Tibial nerve (tissue), 4 donors: ENCODE data around the gene SLC35F6. TPM values are rescaled to one million over a fixed set of nuclear protein-coding genes. Genes with fewer than 3 reads are reported as not detected.
A peak's percentile ranks its signal among the peaks of the same experiment; 100 is the strongest.

Experiments used
- DNase-seq, 2 donors: peaks; one replicate each; pipeline ENCODE4 v3.0.0-alpha.2; 2019; ENCODE audit warnings: low spot score in 2 of 2
- H3K27ac ChIP-seq, 4 donors: fragments of 200-600 bp; sonication (generic) in 3 of 4; one replicate each; pipeline ENCODE4 v1.5.1; 2017 to 2019; ENCODE audit warnings: mild to moderate bottlenecking in 1 of 4
- H3K27me3 ChIP-seq, 2 donors: fragments of 200-600 bp; sonication (generic) in 1 of 2; one replicate each; pipeline versions ENCODE4 v1.5.1 to v1.6.0; 2017 to 2019
- H3K36me3 ChIP-seq, 3 donors: fragments of 200-600 bp; sonication (generic); one replicate each; pipeline ENCODE4 v1.5.1; 2018 to 2019
- H3K4me1 ChIP-seq, 4 donors: fragments of 200-600 bp; sonication (generic) in 3 of 4; one replicate each; pipeline ENCODE4 v1.5.1; 2017 to 2019
- H3K4me3 ChIP-seq, 4 donors: fragments of 200-600 bp; sonication (generic) in 3 of 4; one replicate each; pipeline ENCODE4 v1.5.1; 2017 to 2019; ENCODE audit warnings: mild to moderate bottlenecking in 1 of 4, moderate library complexity in 1 of 4
- H3K9me3 ChIP-seq, 4 donors: fragments of 200-600 bp; sonication (generic) in 3 of 4; one replicate each; pipeline ENCODE4 v1.5.1; 2017 to 2019
- CTCF ChIP-seq, 5 experiments: fragments of 200-600 bp in 3 of 5; fragments of 450-650 bp in 2 of 5; sonication (generic) in 3 of 5; IDR thresholded peaks; one replicate each; pipeline ENCODE4 v1.5.1; 2016 to 2019; ENCODE audit warnings: antibody characterized with exemption in 5 of 5, mild to moderate bottlenecking in 3 of 5, moderate library complexity in 2 of 5
- EP300 ChIP-seq, 2 donors: sonication (generic); formaldehyde crosslinking; IDR thresholded peaks; one replicate each; pipeline ENCODE4 v1.6.1; 2017; ENCODE audit warnings: antibody characterized with exemption in 2 of 2, mild to moderate bottlenecking in 1 of 2
- POLR2A ChIP-seq, 2 donors: fragments of 450-650 bp; IDR thresholded peaks; one replicate each; pipeline ENCODE4 v1.6.1; 2017; ENCODE audit warnings: antibody characterized with exemption in 2 of 2, mild to moderate bottlenecking in 2 of 2, moderate library complexity in 2 of 2
- WGBS, 2 donors: methylation state at CpG; one replicate each; pipeline ENCODE4 v1.1.5; 2018; 5-methylcytosine and 5-hydroxymethylcytosine counted together
- total RNA-seq, 4 donors: library from RNA; depleted of rRNA; stranded (reverse); fragments of >200 nt; gene quantifications; one replicate each; pipeline ENCODE4 v1.1.0, GENCODE V29; 2016

SLC35F6 gene
- total RNA-seq, 4 donors from 2014 or later = 30.1 to 51.6 (median 43.3) TPM

GRCh38 chr2:26722911-26723310 is 41.2 kb upstream of the SLC35F6 start:
- Histone ChIP-seq H3K9me3 (no peaks in the 10 kb centered on the region), H3K27me3 (peaks cover 0 to 7% of the 10 kb centered on the region in 2 donors), H3K4me3 (no peak overlapping the region), H3K36me3 (no peaks in the 10 kb centered on the region), H3K27ac (peak overlapping the region in 3 of 4 donors; percentile 23 to 77 (median 74)), H3K4me1 (peaks cover 0 to 45% (median 31%) of the 10 kb centered on the region in 4 donors)
- WGBS, 2 donors = 82 to 96% methylated on average over 1 of the region's 1 CpG
- no peak for TF ChIP-seq CTCF (IDR thresholded peaks at IDR 0.05)
- no peak for TF ChIP-seq EP300 (IDR thresholded peaks at IDR 0.05)
- TF ChIP-seq POLR2A (IDR thresholded peaks at IDR 0.05) = no peak
- DNase-seq = no peak

DNA sequence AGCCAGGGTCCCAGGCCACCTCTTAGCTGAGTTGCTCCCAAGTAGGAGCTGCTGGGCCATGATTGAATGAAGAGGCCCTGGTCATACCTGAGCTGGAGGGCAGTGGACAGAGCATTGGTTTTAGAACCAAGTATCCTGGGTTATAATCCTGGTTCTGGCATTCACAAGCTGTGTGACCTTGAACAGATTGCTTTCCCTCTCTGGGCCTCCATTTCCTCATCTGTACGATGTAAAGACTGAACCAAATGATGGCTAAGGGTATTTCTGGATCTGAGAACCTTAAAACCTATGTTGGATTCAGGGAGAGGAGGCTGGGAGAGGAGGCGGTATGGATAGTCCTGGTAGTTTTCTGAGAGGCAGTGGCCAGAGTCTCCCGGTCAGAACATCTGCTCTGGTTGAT is 40.6 kb upstream of the SLC35F6 start:
- Histone ChIP-seq H3K4me3 (no peak overlapping the region), H3K9me3 (no peaks in the 10 kb centered on the region), H3K27ac (peak overlapping the region in 3 of 4 donors; percentile 23 to 77 (median 74)), H3K4me1 (peaks cover 0 to 45% (median 31%) of the 10 kb centered on the region in 4 donors), H3K27me3 (peaks cover 0 to 10% of the 10 kb centered on the region in 2 donors), H3K36me3 (no peaks in the 10 kb centered on the region)
- 86 to 89% methylated on average over 3 of the region's 3 CpGs for WGBS, 2 donors
- TF ChIP-seq POLR2A (IDR thresholded peaks at IDR 0.05) (no peak), CTCF (IDR thresholded peaks at IDR 0.05) (no peak), EP300 (IDR thresholded peaks at IDR 0.05) (no peak)
- no peak for DNase-seq

DNA sequence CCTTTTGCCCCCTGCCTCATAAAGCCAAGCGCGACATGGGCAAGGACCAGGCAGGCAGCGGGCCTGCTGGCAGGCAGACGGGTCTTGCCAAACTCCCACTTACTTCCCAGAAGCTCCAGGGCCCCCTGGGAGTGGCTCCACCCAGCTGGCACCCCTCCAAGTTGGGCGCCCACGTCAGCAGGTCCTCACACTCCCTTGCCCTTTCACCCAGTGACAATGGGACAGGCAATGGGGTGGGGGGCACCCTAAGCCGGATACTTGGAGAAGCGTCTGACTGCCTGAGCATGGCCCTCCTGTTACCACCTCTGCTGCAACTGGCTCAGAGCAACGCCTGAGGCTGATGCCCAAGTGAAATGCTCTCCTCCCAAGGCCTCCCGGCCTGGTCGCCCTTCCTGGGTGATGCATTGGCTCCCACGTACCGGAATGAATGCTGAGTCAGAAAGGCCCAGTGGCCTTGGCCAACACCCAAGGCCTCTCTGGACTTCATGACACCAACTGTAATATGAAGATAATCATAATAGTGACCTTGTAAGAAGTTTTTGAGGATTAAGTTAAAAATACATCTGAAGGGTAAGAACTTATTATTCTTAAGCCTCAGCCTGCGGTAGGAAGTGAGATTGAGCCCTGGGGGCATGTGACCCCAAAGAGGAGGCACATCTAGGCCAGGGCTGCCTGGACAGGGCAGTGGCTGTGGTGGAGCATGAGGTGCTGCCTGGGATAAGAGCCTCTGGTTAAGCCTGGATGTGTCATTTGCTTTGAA is 39.9 kb upstream of the SLC35F6 start:
- Histone ChIP-seq H3K9me3 (no peaks in the 10 kb centered on the region), H3K4me1 (peaks cover 0 to 45% (median 31%) of the 10 kb centered on the region in 4 donors), H3K27me3 (peaks cover 0 to 11% of the 10 kb centered on the region in 2 donors), H3K4me3 (no peak overlapping the region), H3K27ac (peak overlapping the region; percentile 23 to 77 (median 63)), H3K36me3 (no peaks in the 10 kb centered on the region)
- TF ChIP-seq EP300 (IDR thresholded peaks at IDR 0.05) (peak in 1 of 2 donors; percentile 66), POLR2A (IDR thresholded peaks at IDR 0.05) (no peak)
- 27 to 39% methylated on average over 9 to 14 of the region's 14 CpGs for WGBS, 2 donors
- peak in 1 of 2 donors; percentile 14 for DNase-seq

- Histone ChIP-seq H3K4me3 (no peak overlapping the region), H3K9me3 (no peaks in the 10 kb centered on the region), H3K27ac (peak overlapping the region; percentile 23 to 77 (median 63)), H3K4me1 (peaks cover 0 to 42% (median 30%) of the 10 kb centered on the region in 4 donors), H3K36me3 (no peaks in the 10 kb centered on the region), H3K27me3 (peaks cover 0 to 11% of the 10 kb centered on the region in 2 donors)
- no peak for DNase-seq
- WGBS, 2 donors = 71 to 81% methylated on average over 12 to 14 of the region's 14 CpGs
- TF ChIP-seq EP300 (IDR thresholded peaks at IDR 0.05) (no peak), POLR2A (IDR thresholded peaks at IDR 0.05) (no peak), CTCF (IDR thresholded peaks at IDR 0.05) (no peak)
These were observed 39.1 kb upstream of the SLC35F6 start for GRCh38 chr2:26724784-26725520.

DNA sequence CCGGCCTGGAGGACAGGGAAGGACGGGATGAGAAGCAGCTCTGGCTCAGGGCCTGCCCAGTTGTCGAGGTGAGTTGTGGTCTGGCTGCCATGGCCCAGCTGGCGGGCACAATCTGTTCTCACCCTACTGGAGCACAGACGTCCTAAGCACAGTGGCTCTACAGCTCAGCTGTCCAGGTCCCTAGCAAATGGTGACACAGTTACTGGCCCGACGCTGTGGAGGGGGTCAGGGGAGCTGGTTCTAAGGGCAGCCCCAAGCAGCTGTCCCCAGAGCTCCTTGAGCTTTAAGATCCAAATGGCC is 38.6 kb upstream of the SLC35F6 start:
- H3K4me3 ChIP-seq = no peak overlapping the region
- WGBS, 2 donors = 83 to 85% methylated on average over 7 of the region's 7 CpGs
- TF ChIP-seq EP300 (IDR thresholded peaks at IDR 0.05) (no peak), CTCF (IDR thresholded peaks at IDR 0.05) (no peak), POLR2A (IDR thresholded peaks at IDR 0.05) (no peak)
- peaks cover 0 to 37% (median 25%) of the 10 kb centered on the region in 4 donors for H3K4me1 ChIP-seq
- peaks cover 0 to 11% of the 10 kb centered on the region in 2 donors for H3K27me3 ChIP-seq
- H3K9me3 ChIP-seq = no peaks in the 10 kb centered on the region
- no peaks in the 10 kb centered on the region for H3K36me3 ChIP-seq
- no peak for DNase-seq
- peak overlapping the region in 1 of 4 donors; percentile 77 for H3K27ac ChIP-seq
